SIG-M5 (cell line): ENCODE results near the gene BUB3.

Experiments
- DNase-seq: peaks from one replicate; lab custom pipeline; 2025; lab: John Stamatoyannopoulos, UW

The BUB3 gene

DNA sequence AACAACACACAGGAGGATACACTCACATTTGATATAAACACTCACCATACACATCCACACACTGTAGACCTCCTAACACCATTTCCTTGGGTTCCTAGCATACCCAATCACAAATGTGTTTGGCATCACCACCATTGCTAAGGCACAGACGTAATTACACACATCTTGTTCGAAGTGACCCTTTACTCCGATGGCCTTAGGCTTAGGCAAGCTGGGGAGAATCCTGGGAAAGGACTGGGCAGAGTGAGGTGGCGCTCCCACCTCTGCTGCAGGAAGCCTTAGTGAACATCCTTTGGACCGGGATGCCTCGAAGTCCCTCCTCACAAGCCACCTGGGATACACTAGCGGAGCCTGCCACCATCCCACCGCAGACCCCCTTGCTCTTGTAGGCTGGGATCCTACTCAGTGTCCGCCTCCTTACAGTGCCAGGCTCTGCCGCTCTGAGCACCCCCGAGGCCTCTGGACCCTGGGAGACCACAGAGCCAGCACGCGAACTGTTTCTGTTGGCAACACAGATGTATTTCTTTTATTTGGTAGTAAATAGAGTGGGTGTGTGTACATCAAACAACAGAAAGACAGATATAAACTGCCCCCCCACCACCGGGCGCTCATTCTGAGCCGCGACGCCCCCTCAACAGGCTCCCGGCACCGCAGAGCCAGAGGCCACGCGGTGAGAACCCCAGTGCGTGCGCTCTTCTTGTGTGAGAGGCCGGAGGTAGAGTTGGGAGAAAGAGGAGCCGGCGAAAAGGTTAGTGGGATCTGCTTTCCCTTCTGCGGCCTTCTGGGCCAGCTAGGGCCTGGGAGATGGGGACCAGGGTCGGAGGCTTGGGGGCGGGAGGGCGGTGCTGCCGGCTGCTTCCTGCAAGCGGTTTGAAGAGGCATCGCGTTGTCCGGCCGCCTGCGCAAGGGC lies 12.2 kb upstream of the BUB3 start:
- no peak for DNase-seq

DNA sequence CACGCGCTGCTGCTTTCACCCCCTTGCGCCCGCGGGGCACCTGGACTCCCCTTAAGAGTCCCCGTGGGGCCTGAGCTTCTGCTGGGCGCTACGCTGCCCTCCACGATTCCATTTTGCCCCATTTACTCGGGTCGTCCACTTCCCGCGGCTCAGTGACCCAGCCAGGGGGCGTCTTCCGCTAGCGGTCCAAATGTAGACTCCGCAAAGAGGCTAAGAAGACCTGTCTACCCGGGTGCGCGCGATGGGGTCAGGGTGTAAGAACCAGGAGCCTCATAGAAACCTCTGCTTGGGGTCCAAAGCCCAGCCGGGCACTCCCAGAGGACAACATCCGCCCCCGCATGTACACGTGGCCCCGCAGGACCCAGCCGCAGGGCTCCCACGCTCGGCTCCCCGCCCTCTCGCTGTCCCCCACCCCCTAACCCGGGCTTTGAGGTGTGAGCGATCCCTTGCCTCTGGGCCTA lies 11.5 kb upstream of the BUB3 start:
- no peak for DNase-seq

DNA sequence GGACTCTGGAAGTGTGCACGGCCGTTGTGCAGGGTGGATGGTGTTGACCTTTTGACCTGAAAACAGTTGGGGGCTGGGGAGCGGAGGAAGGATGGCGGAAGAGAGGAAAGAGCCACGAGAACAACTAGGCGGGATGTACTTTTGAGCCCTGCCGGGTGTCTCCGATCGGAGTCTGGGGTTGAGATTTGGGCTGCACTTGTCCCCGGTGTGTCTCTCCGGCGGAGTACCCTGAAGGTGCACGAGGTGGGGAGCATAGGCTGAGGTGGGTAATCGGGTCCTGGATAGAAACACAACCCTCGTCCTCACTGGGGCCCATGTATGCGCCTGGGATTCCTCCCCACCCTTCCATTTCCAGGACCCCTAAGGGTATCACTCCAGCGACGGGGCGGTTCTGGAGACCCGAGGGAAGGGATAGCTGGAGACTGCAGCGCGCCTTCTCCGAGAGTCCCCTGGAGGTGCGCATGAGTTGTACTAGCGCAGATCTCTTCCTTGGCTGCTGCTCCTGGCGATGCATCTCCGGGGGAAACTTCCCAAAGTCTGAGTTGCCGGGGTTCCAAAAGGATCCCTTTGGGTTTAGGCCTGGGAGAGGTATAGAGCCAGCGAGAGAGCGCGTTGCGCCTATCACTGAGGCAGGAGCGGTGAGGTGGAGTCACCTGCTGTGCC lies 10.9 kb upstream of the BUB3 start:
- no peak for DNase-seq

DNA sequence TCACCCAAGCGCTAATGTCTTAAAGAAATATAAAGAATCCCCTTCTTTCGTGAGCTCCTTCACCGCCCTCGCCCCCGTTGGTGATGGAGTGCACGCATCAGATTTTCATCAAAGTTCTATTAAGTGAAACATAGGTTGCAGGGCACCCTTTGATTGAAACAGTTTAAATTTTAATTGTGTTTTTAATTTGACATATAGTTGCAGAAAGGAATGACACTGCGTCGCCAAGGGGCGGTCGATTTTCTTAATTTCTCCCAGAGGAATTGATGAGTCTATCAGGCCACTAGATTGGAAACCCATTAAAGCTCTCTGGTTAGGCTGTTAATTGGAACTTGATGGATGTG lies 10.4 kb upstream of the BUB3 start:
- no peak for DNase-seq

- DNase-seq, result no peak
Observed at GRCh38 chr10:123144697-123145541, 9.3 kb upstream of the BUB3 start.

DNA sequence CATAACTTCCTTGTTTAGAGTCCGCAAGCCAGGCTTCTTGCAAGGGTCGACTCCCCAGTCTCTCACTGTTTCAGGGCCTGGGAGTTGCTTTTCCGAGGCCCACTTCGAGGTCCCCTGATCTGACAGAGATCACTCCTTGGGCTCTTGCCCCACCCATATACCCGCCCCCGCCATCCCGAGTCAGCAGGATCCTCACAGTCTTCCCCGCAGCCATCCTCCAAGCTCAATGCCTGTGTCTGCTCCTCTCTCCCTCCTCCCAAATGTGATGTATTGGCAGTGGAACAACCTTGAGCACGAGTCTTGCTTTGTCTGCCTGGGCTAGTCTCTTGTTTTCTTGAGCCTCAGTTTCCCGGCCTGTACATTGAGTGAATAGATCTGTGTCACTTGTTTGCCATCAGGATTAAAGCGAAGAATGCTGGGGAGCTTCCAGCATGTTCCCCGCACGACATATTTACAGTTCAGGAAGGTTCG lies 8.6 kb upstream of the BUB3 start:
- no peak for DNase-seq

GRCh38 chr10:123146013-123146893 lies 7.9 kb upstream of the BUB3 start:
- DNase-seq, result no peak

DNA sequence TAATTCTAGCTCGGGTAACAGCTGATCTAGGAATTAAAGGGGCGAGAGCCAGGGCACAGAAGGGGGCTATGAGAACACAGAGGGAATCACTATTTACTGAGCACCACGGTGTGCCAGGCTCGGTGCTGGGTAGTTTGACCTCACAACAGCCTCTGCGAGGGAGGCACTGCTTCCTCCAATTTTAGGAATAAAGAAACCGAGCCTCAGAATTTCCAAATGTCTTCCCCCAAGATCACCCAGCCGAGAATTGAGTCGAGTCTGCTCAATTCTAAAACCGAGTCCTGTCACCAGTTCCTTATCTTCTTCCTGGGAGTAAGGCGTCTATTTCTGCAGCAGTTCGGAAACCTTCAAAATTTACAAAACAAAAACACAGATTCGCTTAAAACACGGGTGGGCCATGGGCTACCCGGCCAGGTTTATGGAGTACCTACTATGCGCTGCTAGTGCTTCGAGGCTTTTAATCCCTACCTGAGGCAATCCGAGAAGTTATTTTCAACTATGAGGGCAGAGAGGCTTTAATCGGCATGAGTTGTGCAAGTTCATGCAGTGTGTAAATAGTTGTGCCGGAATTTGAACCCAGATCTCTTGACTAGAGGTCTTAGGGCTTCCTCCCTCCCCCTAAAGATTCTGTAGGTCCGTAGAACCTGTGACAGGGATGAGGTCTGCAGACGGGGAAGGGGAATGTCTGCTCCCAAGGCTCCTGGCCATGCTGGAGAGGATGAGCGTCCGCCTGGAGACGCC lies 7.1 kb upstream of the BUB3 start:
- DNase-seq, result no peak

- no peak for DNase-seq
Observed at GRCh38 chr10:123147635-123148413, 6.4 kb upstream of the BUB3 start, which contains the start of gene HMX2. Gene HMX2 (plus strand): TSS chr10:123148136. CDS start chr10:123148379, 243 bp downstream.

DNA sequence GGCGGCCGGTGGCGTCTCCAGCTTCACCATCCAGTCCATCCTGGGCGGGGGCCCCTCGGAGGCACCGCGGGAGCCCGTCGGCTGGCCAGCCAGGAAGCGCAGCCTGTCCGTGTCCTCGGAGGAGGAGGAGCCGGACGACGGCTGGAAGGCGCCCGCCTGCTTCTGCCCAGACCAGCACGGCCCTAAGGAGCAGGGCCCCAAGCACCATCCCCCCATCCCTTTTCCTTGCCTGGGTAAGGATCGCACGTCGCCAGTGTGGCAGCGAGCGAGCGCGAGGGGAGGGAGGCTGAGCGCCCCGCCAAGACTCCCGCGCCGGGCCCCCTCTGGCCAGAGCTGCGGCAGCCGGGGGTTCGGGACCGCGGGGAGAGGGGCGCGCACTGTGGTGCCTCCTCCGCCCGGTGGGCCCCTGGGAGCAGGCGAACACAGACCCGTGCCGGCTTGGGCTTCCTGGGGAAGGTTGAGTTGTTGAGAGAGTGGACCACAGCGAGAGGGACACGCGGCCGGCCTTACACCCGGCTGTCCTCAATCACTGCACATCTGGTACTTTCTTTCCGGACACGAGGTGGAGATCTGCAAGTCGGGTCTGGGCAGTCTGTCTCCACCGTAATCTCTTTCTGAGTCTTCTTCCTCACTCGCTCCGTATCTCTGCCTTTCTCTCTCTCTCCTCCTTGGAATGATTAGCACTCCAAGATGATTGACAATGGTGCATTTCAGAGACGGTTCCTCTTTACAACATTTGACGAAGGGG lies 5.6 kb upstream of the BUB3 start:
- no peak for DNase-seq

DNA sequence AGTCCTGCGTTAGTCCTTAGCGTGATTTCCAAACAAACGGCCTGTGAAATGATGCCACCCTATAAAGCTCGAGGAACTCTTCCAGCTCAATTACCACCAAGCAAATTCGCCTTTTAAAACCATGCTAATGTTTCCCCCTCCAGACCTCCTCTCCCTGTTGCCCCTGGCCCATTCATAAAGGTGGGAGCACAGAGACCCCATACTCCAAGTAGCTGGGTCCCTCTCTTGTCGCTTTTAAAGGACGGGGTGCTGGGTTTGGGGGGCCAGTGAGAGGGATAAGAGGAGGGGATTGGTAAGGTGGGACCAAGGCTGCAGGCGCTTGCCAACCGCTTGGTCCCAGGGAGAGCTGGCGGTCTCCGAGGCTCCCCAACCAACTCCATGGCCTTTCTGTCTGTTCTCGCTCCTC lies 5.0 kb upstream of the BUB3 start:
- DNase-seq, result no peak

- DNase-seq, result no peak
Observed at GRCh38 chr10:123149568-123150270, 4.5 kb upstream of the BUB3 start.

GRCh38 chr10:123150271-123150985 lies 3.8 kb upstream of the BUB3 start:
- no peak for DNase-seq

DNA sequence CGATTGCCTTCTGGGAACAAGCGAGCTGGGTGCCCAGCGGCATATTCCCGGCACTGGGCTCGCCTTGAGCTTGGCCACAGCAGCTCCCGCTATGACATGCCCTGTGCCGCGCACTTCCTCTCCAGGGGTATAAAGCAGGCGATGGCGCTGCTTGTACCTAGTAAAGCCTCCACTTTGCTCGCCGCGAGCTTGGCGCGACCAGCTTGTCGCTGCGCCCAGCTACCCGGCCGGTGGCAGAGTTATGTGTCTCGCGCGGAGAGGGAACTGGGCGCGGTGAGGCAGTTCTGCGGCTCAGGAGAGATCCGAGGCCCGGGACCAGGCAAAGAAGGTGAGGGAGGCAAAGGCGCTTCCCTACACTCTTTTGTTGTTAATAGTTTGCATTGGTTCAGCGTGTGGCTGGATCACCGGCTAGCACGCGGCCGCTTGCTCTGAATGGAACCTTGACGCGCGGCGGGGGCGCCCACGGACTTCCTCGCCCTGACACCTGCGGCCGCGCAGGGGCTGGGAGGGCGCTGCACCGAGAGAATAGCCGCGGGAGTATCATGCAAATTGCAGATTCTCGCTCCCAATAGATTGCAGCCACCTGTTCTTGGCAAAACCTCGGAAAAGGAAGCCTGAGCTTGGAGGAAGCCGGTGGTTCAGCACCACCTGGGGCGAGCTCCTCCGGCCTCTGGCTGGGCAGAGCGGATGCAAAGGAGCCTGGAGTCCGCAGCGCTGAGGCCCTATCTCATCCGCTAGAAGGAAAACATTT lies 3.0 kb upstream of the BUB3 start:
- DNase-seq, result no peak

- no peak for DNase-seq
Observed at GRCh38 chr10:123151737-123152135, 2.5 kb upstream of the BUB3 start.

- DNase-seq, result no peak
Observed at GRCh38 chr10:123153486-123154091, 613 bp upstream of the BUB3 start.
